HL-60/S4 treated with phorbol 12-myristate 13-acetate at 8.2 ng/mL for 4 days and 3 days (cell line): Measurements from ENCODE around the gene FGD5.

Experiments used
- in situ Hi-C: fragments of 300-500 bp; cut with MboI; formaldehyde crosslinking; loops from 2 replicates; pipeline ENCODE4 v1.15.0; 2022; ENCODE audit warnings: low sequenced_read_pairs

Gene FGD5

GRCh38 chr3:14822670-14823390, 4.1 kb downstream of the FGD5 start:
- in situ Hi-C loops, result no loop called here

- in situ Hi-C loops, result no loop called here
Measured at GRCh38 chr3:14823393-14823792, 4.6 kb downstream of the FGD5 start.

GRCh38 chr3:14823910-14824629, 5.3 kb downstream of the FGD5 start:
- in situ Hi-C loops, result no loop called here

- in situ Hi-C loops, result no loop called here
Measured at GRCh38 chr3:14824646-14825045, 5.9 kb downstream of the FGD5 start.

- in situ Hi-C loops, result no loop called here
Measured at GRCh38 chr3:14826069-14826468, 7.3 kb downstream of the FGD5 start.

GRCh38 chr3:14827776-14828175, 9.0 kb downstream of the FGD5 start:
- in situ Hi-C loops, result no loop called here

- in situ Hi-C loops, result no loop called here
Measured at GRCh38 chr3:14829811-14830210, 11.0 kb downstream of the FGD5 start.

- in situ Hi-C loops, result no loop called here
Measured at GRCh38 chr3:14831916-14832450, 13.2 kb downstream of the FGD5 start.

- in situ Hi-C loops, result no loop called here
Measured at GRCh38 chr3:14832975-14833722, 14.4 kb downstream of the FGD5 start.

GRCh38 chr3:14834121-14834520, 15.4 kb downstream of the FGD5 start:
- in situ Hi-C loops, result no loop called here

- in situ Hi-C loops, result no loop called here
Measured at GRCh38 chr3:14834807-14835466, 16.2 kb downstream of the FGD5 start.

GRCh38 chr3:14836049-14836468, 17.3 kb downstream of the FGD5 start:
- in situ Hi-C loops, result no loop called here

- in situ Hi-C loops, result no loop called here
Measured at GRCh38 chr3:14837186-14837877, 18.6 kb downstream of the FGD5 start.

GRCh38 chr3:14837878-14838258, 19.1 kb downstream of the FGD5 start:
- in situ Hi-C loops, result no loop called here

- in situ Hi-C loops, result no loop called here
Measured at GRCh38 chr3:14839236-14839635, 20.5 kb downstream of the FGD5 start.

- in situ Hi-C loops, result no loop called here
Measured at GRCh38 chr3:14841836-14842235, 23.1 kb downstream of the FGD5 start.

- in situ Hi-C loops, result no loop called here
Measured at GRCh38 chr3:14842277-14842676, 23.5 kb downstream of the FGD5 start.

GRCh38 chr3:14843321-14843720, 24.6 kb downstream of the FGD5 start:
- in situ Hi-C loops, result no loop called here

GRCh38 chr3:14844386-14845170, 25.8 kb downstream of the FGD5 start:
- in situ Hi-C loops, result no loop called here

- in situ Hi-C loops, result no loop called here
Measured at GRCh38 chr3:14845180-14845579, 26.4 kb downstream of the FGD5 start.
